Neural cell (in vitro differentiated cells): Measurements from ENCODE around the gene TLNRD1. TPM values are rescaled to one million over a fixed set of nuclear protein-coding genes. Genes with fewer than 3 reads are reported as not detected.

Experiments used
- H2AFZ ChIP-seq: fragments of 200-600, 300-800 bp; sonication (generic), shearing (Covaris generic); 2 replicates; pipeline ENCODE4 v1.6.0; 2014; ENCODE audit warnings: low read depth, mild to moderate bottlenecking, antibody characterized with exemption, low read length, moderate library complexity
- H3F3A ChIP-seq: fragments of 200-600 bp; shearing (Covaris generic); 2 replicates; pipeline ENCODE4 v1.6.1; 2016; ENCODE audit warnings: mild to moderate bottlenecking, moderate library complexity, mixed read lengths, antibody characterized with exemption, low read length; ENCODE audit not compliant: insufficient read depth, poor library complexity, severe bottlenecking
- H3K27ac ChIP-seq: fragments of 200-600, 300-800 bp; sonication (generic), shearing (Covaris generic); 2 replicates; pipeline ENCODE4 v1.5.1; 2014; ENCODE audit warnings: mild to moderate bottlenecking, low read length, moderate library complexity
- H3K27me3 ChIP-seq: fragments of 300-800, 200-600 bp; sonication (generic), shearing (Covaris generic); 2 replicates; pipeline ENCODE4 v1.6.0; 2014; ENCODE audit warnings: mild to moderate bottlenecking, low read depth, low read length, moderate library complexity; ENCODE audit not compliant: insufficient read depth
- H3K36me3 ChIP-seq: fragments of 300-800, 200-600 bp; sonication (generic), shearing (Covaris generic); 2 replicates; pipeline ENCODE4 v1.5.1; 2014; ENCODE audit warnings: mild to moderate bottlenecking, antibody characterized with exemption, low read length, moderate library complexity; ENCODE audit not compliant: insufficient read depth
- H3K4me2 ChIP-seq: fragments of 300-800, 200-600 bp; sonication (generic), shearing (Covaris generic); 2 replicates; pipeline ENCODE4 v1.6.0; 2014; ENCODE audit warnings: mild to moderate bottlenecking, low read length
- H3K4me3 ChIP-seq: fragments of 300-800, 200-600 bp; sonication (generic), shearing (Covaris generic); 2 replicates; pipeline ENCODE4 v1.5.1; 2014; ENCODE audit warnings: mild to moderate bottlenecking, low read length, moderate library complexity
- H3K79me2 ChIP-seq: fragments of 200-600 bp; shearing (Covaris generic); replicated peaks from 2 replicates; pipeline ENCODE4 v1.6.0; 2014; ENCODE audit warnings: mild to moderate bottlenecking, low read length, moderate library complexity; ENCODE audit not compliant: insufficient read depth
- H3K9ac ChIP-seq: fragments of 300-800, 200-600 bp; sonication (generic), shearing (Covaris generic); 2 replicates; pipeline ENCODE4 v1.6.1; 2016; ENCODE audit warnings: mild to moderate bottlenecking, low read length, mixed read lengths
- H3K9me2 ChIP-seq: fragments of 200-600 bp; shearing (Covaris generic); 2 replicates; pipeline ENCODE4 v1.6.1; 2016; ENCODE audit warnings: mild to moderate bottlenecking, low read length, mixed read lengths; ENCODE audit not compliant: insufficient read depth
- H3K9me3 ChIP-seq: fragments of 200-600, 300-800 bp; sonication (generic), shearing (Covaris generic); 2 replicates; pipeline ENCODE4 v1.6.1; 2016; ENCODE audit warnings: mild to moderate bottlenecking, mixed run types, low read length, moderate library complexity, mixed read lengths
- H4K20me1 ChIP-seq: fragments of 200-600 bp; shearing (Covaris generic); 2 replicates; pipeline ENCODE4 v1.6.1; 2016; ENCODE audit warnings: mild to moderate bottlenecking, mixed run types; ENCODE audit not compliant: insufficient read depth
- CTCF ChIP-seq: fragments of 450-650 bp; IDR thresholded peaks from 2 replicates; pipeline ENCODE4 v1.5.1; 2014; ENCODE audit warnings: antibody characterized with exemption, mild to moderate bottlenecking, moderate library complexity; ENCODE audit not compliant: poor library complexity, severe bottlenecking
- EP300 ChIP-seq: fragments of 450-650 bp; conservative IDR thresholded peaks from 2 replicates; pipeline ENCODE4 v1.6.1; 2014; ENCODE audit warnings: antibody characterized with exemption, mild to moderate bottlenecking, moderate library complexity; ENCODE audit not compliant: poor library complexity, severe bottlenecking
- EZH2 ChIP-seq: fragments of 200-600, 300-800 bp; shearing (Covaris generic), sonication (generic); IDR thresholded peaks from 2 replicates; pipeline ENCODE4 v1.6.1; 2014; ENCODE audit warnings: antibody characterized with exemption, low read length, borderline replicate concordance, mild to moderate bottlenecking; ENCODE audit not compliant: insufficient read depth, poor library complexity, severe bottlenecking
- MXI1 ChIP-seq: fragments of 450-650 bp; conservative IDR thresholded peaks from 2 replicates; pipeline ENCODE4 v1.6.1; 2014; ENCODE audit warnings: antibody characterized with exemption, mild to moderate bottlenecking; ENCODE audit not compliant: poor library complexity, severe bottlenecking
- POLR2AphosphoS5 ChIP-seq: IDR thresholded peaks from 2 replicates; pipeline ENCODE4 v1.6.1; 2012
- RAD21 ChIP-seq: fragments of 450-650 bp; conservative IDR thresholded peaks from 2 replicates; pipeline ENCODE4 v1.6.1; 2014; ENCODE audit warnings: antibody characterized with exemption, mild to moderate bottlenecking, moderate library complexity
- REST ChIP-seq: IDR thresholded peaks from 2 replicates; pipeline ENCODE4 v1.6.1; 2012; ENCODE audit warnings: borderline replicate concordance
- SMC3 ChIP-seq: fragments of 450-650 bp; conservative IDR thresholded peaks from 2 replicates; pipeline ENCODE4 v1.6.1; 2014; ENCODE audit warnings: antibody characterized with exemption, mild to moderate bottlenecking, moderate library complexity; ENCODE audit not compliant: poor library complexity
- TAF1 ChIP-seq: IDR thresholded peaks from 2 replicates; pipeline ENCODE4 v1.6.1; 2012; ENCODE audit warnings: low read depth
- polyA plus RNA-seq: library from polyadenylated mRNA; depleted of rRNA; stranded (reverse); fragments of >200 nt; gene quantifications from 2 replicates; pipeline ENCODE4 v1.2.3, GENCODE V29; 2014

Gene TLNRD1
- polyA plus RNA-seq, 1 donor from 2014 or later: 8.2 TPM

GRCh38 chr15:81029414-81030300 is 28.9 kb downstream of the TLNRD1 start:
- TF ChIP-seq REST: no peak
- no peak for TF ChIP-seq POLR2AphosphoS5
- TF ChIP-seq SMC3: no peak
- no peak for TF ChIP-seq RAD21
- TF ChIP-seq MXI1: no peak
- no peak for TF ChIP-seq CTCF
- no peak for TF ChIP-seq TAF1
- TF ChIP-seq EZH2: no peak
- TF ChIP-seq EP300: no peak
- H3K9me3 ChIP-seq: no peaks in the 10 kb centered on the region
- no peak overlapping the region for H3K4me3 ChIP-seq
- no peak overlapping the region for H2AFZ ChIP-seq
- no peaks in the 10 kb centered on the region for H3K9me2 ChIP-seq
- H3K27ac ChIP-seq: no peak overlapping the region
- no peaks in the 10 kb centered on the region for H4K20me1 ChIP-seq
- no peak overlapping the region for H3K9ac ChIP-seq
- no peaks in the 10 kb centered on the region for H3F3A ChIP-seq
- H3K27me3 ChIP-seq: no peaks in the 10 kb centered on the region
- H3K4me2 ChIP-seq: no peak overlapping the region
- no peaks in the 10 kb centered on the region for H3K36me3 ChIP-seq
- H3K79me2 ChIP-seq: no peaks in the 10 kb centered on the region

GRCh38 chr15:81030301-81030750 is 29.6 kb downstream of the TLNRD1 start:
- Histone ChIP-seq H4K20me1 (no peaks in the 10 kb centered on the region), H3K27ac (no peak overlapping the region)

More at GRCh38 chr15:81030301-81030750, 29.6 kb downstream of the TLNRD1 start:
- Histone ChIP-seq H3K9me2 (no peaks in the 10 kb centered on the region), H3K79me2 (no peaks in the 10 kb centered on the region), H3F3A (no peaks in the 10 kb centered on the region), H3K9me3 (no peaks in the 10 kb centered on the region), H3K9ac (no peak overlapping the region), H3K4me3 (no peak overlapping the region), H3K4me2 (no peak overlapping the region), H3K36me3 (no peaks in the 10 kb centered on the region), H3K27me3 (no peaks in the 10 kb centered on the region), H2AFZ (no peak overlapping the region)
- TF ChIP-seq TAF1 (no peak), SMC3 (no peak), REST (no peak), EZH2 (no peak), EP300 (no peak), CTCF (no peak), POLR2AphosphoS5 (no peak), RAD21 (no peak), MXI1 (no peak)
